Endothelial cell of umbilical vein (primary cell): Measurements from ENCODE around the gene WDR7.

Source experiments
- EZH2 ChIP-seq: IDR thresholded peaks from 2 replicates; pipeline ENCODE4 v1.6.1; 2012; ENCODE audit warnings: borderline replicate concordance, low read depth, mild to moderate bottlenecking, moderate library complexity, low read length, inconsistent platforms; ENCODE audit not compliant: severe bottlenecking
- GATA2 ChIP-seq: IDR thresholded peaks from 2 replicates; pipeline ENCODE4 v1.7.0; 2011; ENCODE audit warnings: low read depth, mild to moderate bottlenecking, moderate library complexity, mixed read lengths, low read length; ENCODE audit not compliant: insufficient read length, insufficient read depth
- POLR2A ChIP-seq: IDR thresholded peaks from 2 replicates; pipeline ENCODE4 v1.6.1; 2012; ENCODE audit warnings: low read depth, mild to moderate bottlenecking, control low read depth, low read length
- TF ChIP-seq, protein P1 (sequence below), 2 donors: IDR thresholded peaks; 1 replicate in 1 of 2; 2 replicates in 1 of 2; pipeline ENCODE4 v1.5.1; 2011; ENCODE audit warnings: low read length in 2 of 2, mild to moderate bottlenecking in 2 of 2, moderate library complexity in 2 of 2, control low read depth in 1 of 2, inconsistent platforms in 1 of 2, low read depth in 1 of 2; ENCODE audit not compliant: insufficient read depth in 1 of 2; ENCODE audit errors: extremely low read depth in 1 of 2

DNA sequence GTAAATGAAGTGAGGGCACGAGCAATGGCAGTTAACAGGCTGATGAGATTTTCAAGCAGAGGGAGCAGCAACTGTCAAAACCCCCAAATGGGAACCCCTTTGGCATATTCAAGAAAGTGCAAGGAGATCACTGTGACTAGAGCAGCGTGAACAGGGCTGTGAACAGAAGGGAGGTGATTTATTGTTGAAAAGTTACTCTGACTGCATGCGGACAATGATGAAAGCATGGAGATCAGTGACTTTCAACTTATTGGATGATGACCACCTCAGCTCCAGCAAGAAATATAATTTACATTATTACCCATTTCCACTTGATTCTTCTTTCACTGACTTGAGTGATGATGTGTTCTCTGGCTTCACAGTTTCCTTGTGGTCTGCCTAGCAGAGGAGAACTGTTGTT, 308.0 kb downstream of the WDR7 start:
- TF ChIP-seq, protein P1, sequence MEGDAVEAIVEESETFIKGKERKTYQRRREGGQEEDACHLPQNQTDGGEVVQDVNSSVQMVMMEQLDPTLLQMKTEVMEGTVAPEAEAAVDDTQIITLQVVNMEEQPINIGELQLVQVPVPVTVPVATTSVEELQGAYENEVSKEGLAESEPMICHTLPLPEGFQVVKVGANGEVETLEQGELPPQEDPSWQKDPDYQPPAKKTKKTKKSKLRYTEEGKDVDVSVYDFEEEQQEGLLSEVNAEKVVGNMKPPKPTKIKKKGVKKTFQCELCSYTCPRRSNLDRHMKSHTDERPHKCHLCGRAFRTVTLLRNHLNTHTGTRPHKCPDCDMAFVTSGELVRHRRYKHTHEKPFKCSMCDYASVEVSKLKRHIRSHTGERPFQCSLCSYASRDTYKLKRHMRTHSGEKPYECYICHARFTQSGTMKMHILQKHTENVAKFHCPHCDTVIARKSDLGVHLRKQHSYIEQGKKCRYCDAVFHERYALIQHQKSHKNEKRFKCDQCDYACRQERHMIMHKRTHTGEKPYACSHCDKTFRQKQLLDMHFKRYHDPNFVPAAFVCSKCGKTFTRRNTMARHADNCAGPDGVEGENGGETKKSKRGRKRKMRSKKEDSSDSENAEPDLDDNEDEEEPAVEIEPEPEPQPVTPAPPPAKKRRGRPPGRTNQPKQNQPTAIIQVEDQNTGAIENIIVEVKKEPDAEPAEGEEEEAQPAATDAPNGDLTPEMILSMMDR (IDR thresholded peaks at IDR 0.05; ENCODE audit: extremely low read depth in 1 of 2, insufficient read depth in 1 of 2, low read depth in 1 of 2, low read length in 2 of 2): no peak
- no peak for TF ChIP-seq GATA2
- no peak for TF ChIP-seq EZH2
- no peak for TF ChIP-seq POLR2A
